Adipocyte (in vitro differentiated cells): ENCODE results near the gene GBE1.
A peak's percentile ranks its signal among the peaks of the same experiment; 100 is the strongest.
"Not testable (repeated sequence)": the region's sequence is repeated elsewhere in the genome, so short reads cannot be mapped to it uniquely, and the experiment has no call there.

Experiments
- DNase-seq: peaks from one replicate; pipeline ENCODE4 v3.0.0-alpha.2; 2015; ENCODE audit warnings: low read depth
- H3K27me3 ChIP-seq: replicated peaks from 2 replicates; pipeline ENCODE4 v1.7.0; 2013; ENCODE audit warnings: mild to moderate bottlenecking, low read length, moderate library complexity; ENCODE audit not compliant: control insufficient read depth, insufficient read depth
- H3K36me3 ChIP-seq: 2 replicates; pipeline ENCODE4 v1.7.0; 2013; ENCODE audit warnings: low read length, mild to moderate bottlenecking, moderate library complexity; ENCODE audit not compliant: control insufficient read depth, insufficient read depth, severe bottlenecking
- H3K4me1 ChIP-seq: 2 replicates; pipeline ENCODE4 v1.7.0; 2013; ENCODE audit warnings: mild to moderate bottlenecking, low read length, moderate library complexity; ENCODE audit not compliant: control insufficient read depth, insufficient read depth
- H3K4me3 ChIP-seq: 2 replicates; pipeline ENCODE4 v1.7.0; 2013; ENCODE audit warnings: mild to moderate bottlenecking, low read length, moderate library complexity
- H3K9ac ChIP-seq: 2 replicates; pipeline ENCODE4 v1.7.0; 2013; ENCODE audit warnings: mild to moderate bottlenecking, low read length, moderate library complexity
- H3K9me3 ChIP-seq: 2 replicates; pipeline ENCODE4 v1.7.0; 2013; ENCODE audit warnings: mild to moderate bottlenecking, low read length, moderate library complexity; ENCODE audit not compliant: control insufficient read depth

GBE1 gene

GRCh38 chr3:81753416-81754027, 7.9 kb downstream of the GBE1 start:
- Histone ChIP-seq H3K9ac (peak overlapping the region; percentile 4), H3K9me3 (peaks cover 9% of the 10 kb centered on the region), H3K36me3 (peaks cover 84% of the 10 kb centered on the region), H3K27me3 (no peaks in the 10 kb centered on the region), H3K4me3 (peak overlapping the region; percentile 11), H3K4me1 (peaks cover 73% of the 10 kb centered on the region)
- DNase-seq = no peak

GRCh38 chr3:81752604-81753003, 8.8 kb downstream of the GBE1 start:
- H3K9me3 ChIP-seq = peaks cover 9% of the 10 kb centered on the region

DNA sequence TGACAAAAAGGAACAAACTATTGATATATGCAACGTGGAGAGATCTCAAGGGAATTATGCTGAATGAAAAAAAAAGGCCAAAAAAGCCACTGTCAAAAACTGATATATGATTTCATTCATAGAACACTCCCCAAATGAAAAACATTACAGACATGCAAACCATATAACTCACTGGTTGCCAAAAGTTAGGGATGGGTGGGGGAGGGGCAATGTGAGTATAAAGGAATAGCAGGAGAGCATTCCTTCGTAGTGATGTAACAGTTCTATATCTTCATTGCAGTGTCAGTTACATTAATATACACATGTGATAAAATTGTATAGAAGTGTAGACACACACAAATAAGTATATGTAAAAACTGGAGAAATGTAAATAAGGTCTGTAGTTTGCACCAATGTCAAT, 12.2 kb downstream of the GBE1 start:
- peak; percentile 33 for DNase-seq
- peak overlapping the region; percentile 37 for H3K9ac ChIP-seq
- peaks cover 3% of the 10 kb centered on the region for H3K9me3 ChIP-seq
- H3K36me3 ChIP-seq = peaks cover 72% of the 10 kb centered on the region
- H3K27me3 ChIP-seq = no peaks in the 10 kb centered on the region
- no peak overlapping the region for H3K4me3 ChIP-seq
- peaks cover 71% of the 10 kb centered on the region for H3K4me1 ChIP-seq

More at GRCh38 chr3:81752604-81753003, 8.8 kb downstream of the GBE1 start:
- Histone ChIP-seq H3K4me3 (no peak overlapping the region), H3K4me1 (peaks cover 65% of the 10 kb centered on the region), H3K9ac (peak overlapping the region; percentile 61), H3K36me3 (peaks cover 86% of the 10 kb centered on the region), H3K27me3 (no peaks in the 10 kb centered on the region)
- DNase-seq = no peak

DNA sequence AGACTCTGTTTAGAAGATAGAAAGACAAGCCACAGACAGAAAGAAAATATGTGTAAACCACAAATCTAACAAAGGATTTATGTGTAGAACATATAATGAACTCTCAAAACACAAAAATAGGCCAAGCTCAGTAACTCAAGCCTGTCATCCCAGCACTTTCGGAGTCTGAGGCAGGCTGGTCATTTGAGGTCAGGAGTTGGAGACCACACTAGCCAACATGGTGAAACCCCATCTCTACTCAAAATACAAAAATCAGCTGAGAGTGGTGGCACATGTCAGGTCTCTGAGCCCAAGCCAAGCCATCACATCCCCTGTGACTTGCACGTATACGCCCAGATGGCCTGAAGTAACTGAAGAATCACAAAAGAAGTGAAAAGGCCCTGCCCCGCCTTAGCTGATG, 14.2 kb downstream of the GBE1 start:
- peak; percentile 39 for DNase-seq
- peaks cover 53% of the 10 kb centered on the region for H3K36me3 ChIP-seq
- not testable (repeated sequence) for H3K4me3 ChIP-seq, H3K27me3 ChIP-seq, H3K9me3 ChIP-seq
- H3K9ac ChIP-seq = peak overlapping the region; percentile 84
- H3K4me1 ChIP-seq = peaks cover 75% of the 10 kb centered on the region

GRCh38 chr3:81744366-81744765, 17.1 kb downstream of the GBE1 start:
- DNase-seq = peak; percentile 90
- Histone ChIP-seq H3K27me3 (no peaks in the 10 kb centered on the region), H3K36me3 (peaks cover 28% of the 10 kb centered on the region), H3K4me1 (peaks cover 82% of the 10 kb centered on the region), H3K9me3 (no peaks in the 10 kb centered on the region), H3K4me3 (peak overlapping the region; percentile 62), H3K9ac (peak overlapping the region; percentile 84)

DNA sequence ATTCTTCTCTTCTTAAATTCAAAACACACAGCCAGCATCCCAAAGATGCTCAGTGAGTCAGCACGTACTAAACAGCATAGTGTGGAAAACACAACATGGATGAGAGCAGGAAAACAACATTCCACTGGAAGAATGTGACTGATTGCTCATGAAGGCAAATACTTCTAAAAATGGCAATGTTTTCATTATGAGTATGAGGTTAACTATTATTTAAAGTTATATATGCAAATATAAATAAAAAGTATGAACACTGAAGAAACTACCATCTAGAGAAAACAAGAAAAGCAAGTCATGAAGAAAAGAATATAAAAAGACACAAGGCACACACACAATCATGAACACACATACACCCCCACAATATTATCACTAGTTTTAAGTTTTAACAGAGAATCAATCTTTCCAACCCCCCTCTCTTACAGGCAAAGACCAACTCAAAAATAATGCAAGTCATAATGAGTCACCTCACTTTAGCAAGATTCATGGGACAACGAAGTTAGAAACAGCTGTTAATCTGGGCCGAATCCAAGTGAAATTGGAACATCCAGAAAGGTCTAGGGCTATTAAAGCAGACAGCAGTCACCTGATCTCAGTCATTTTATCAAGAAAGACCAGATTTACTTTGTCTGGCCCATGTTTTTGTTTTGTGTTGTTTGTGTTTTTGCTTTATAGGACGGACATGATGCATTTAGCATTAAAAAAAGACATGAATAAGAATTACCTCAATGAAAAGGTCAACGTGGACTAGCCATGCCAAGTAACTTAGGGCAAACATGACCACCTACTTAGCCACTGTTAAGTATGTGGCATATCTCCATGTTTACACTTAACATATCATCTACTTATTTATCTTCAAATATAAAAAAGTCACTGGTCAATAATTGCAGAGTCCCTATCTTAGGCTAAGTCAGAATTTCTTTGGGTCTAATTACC, 18.1 kb downstream of the GBE1 start:
- H3K4me3 ChIP-seq = peak overlapping the region; percentile 62
- H3K36me3 ChIP-seq = peaks cover 30% of the 10 kb centered on the region
- H3K9ac ChIP-seq = peak overlapping the region; percentile 73
- peaks cover 76% of the 10 kb centered on the region for H3K4me1 ChIP-seq
- DNase-seq = peak; percentile 96
- no peaks in the 10 kb centered on the region for H3K27me3 ChIP-seq
- H3K9me3 ChIP-seq = no peaks in the 10 kb centered on the region

DNA sequence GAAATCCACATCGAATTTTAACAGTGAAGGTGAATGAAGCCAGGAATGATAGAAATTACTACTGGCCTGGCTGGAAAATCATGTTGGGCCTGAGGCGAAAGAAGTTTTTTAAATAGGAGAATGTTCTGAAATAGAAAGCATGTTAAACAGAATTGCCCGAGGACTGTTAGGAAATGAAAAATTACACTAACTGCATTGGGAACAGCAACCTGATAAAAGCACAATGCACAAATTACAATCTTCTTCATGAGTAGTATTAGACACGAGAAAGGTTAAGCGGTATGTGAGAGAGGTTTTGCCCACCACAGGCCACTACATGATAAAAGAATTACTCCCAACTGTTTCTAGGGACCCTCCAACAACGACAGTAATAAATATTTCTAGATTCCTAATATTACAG, 18.9 kb downstream of the GBE1 start:
- no peaks in the 10 kb centered on the region for H3K9me3 ChIP-seq
- peak overlapping the region; percentile 73 for H3K9ac ChIP-seq
- no peaks in the 10 kb centered on the region for H3K27me3 ChIP-seq
- DNase-seq = peak; percentile 68
- peaks cover 76% of the 10 kb centered on the region for H3K4me1 ChIP-seq
- peak overlapping the region; percentile 62 for H3K4me3 ChIP-seq
- peaks cover 26% of the 10 kb centered on the region for H3K36me3 ChIP-seq

DNA sequence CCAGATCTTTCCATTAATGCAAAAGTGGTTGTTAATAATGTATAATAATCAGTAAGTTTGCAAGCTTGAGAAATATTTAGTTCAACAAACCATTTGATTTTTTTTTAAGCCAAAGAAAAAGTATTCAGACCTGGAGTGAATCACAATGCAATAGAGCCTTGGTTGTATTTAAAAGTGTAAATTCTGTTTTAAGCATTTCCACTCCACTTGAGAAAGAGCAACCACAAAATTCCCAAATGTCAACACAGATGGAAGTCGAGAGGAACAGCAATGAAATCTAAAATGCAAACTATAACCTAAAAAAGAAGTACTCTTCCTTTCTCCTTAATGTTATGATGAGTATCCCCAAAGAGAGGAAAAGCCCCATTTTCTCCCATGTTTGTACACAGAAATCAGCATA, 20.2 kb downstream of the GBE1 start:
- Histone ChIP-seq H3K4me1 (peaks cover 65% of the 10 kb centered on the region), H3K36me3 (peaks cover 24% of the 10 kb centered on the region), H3K27me3 (no peaks in the 10 kb centered on the region), H3K4me3 (peak overlapping the region; percentile 19), H3K9ac (peak overlapping the region; percentile 76), H3K9me3 (no peaks in the 10 kb centered on the region)
- peak; percentile 47 for DNase-seq

- no peaks in the 10 kb centered on the region for H3K27me3 ChIP-seq
- peaks cover 65% of the 10 kb centered on the region for H3K4me1 ChIP-seq
- H3K4me3 ChIP-seq = peak overlapping the region; percentile 19
- no peak for DNase-seq
- peaks cover 23% of the 10 kb centered on the region for H3K36me3 ChIP-seq
- H3K9me3 ChIP-seq = no peaks in the 10 kb centered on the region
- H3K9ac ChIP-seq = peak overlapping the region; percentile 76
Observed at GRCh38 chr3:81740731-81741130, 20.7 kb downstream of the GBE1 start.

DNA sequence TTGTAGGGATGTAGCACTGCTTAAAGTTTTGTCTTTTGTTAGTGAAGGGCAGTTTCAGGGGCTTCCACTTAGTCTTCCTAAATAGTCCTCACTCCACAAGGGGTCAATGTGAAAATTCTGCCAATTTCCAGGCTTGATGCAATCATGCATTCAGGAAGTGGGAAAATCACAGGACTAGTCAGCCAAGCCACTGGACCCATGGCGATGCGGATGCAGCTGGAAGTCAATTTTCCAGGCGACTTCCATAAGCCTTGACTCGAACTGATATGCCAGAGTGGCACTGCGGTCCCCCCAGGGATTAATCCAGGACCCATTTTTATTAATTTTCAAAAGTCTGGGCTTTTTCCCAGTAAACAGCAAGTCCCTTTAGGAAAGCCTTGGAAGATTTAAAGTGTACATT, 26.1 kb downstream of the GBE1 start:
- no peak for DNase-seq
- no peaks in the 10 kb centered on the region for H3K27me3 ChIP-seq
- no peaks in the 10 kb centered on the region for H3K9me3 ChIP-seq
- H3K4me3 ChIP-seq = no peak overlapping the region
- peaks cover 37% of the 10 kb centered on the region for H3K36me3 ChIP-seq
- no peak overlapping the region for H3K9ac ChIP-seq
- H3K4me1 ChIP-seq = peaks cover 21% of the 10 kb centered on the region

DNA sequence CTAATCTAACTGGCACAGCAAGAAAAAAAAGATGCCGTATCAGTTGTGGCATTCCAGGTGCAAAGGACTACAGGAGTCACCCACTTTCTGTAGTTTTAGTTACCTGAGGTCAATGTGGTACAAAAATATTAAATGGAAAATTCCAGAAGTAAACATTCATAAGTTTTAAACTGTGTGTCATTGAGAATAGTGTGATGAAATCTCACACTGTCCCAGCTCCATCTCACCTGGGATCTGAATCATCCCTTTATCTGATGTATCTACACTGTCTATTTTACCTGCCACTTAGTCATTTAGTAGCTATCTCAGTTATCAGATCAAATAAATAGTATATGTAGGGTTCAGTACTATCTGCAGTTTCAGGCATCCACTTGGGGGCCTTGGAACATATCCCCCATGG, 26.7 kb downstream of the GBE1 start:
- Histone ChIP-seq H3K9ac (no peak overlapping the region), H3K36me3 (peaks cover 43% of the 10 kb centered on the region), H3K27me3 (no peaks in the 10 kb centered on the region), H3K9me3 (no peaks in the 10 kb centered on the region), H3K4me1 (peaks cover 17% of the 10 kb centered on the region), H3K4me3 (no peak overlapping the region)
- no peak for DNase-seq
